WI38 (cell line): ENCODE data around the gene HBG2.

Source experiments
- H3K4me3 ChIP-seq: 2 replicates; pipeline ENCODE4 v1.5.1; 2011; ENCODE audit warnings: low read depth, mild to moderate bottlenecking, control low read depth, low read length
- CTCF ChIP-seq: IDR thresholded peaks from 2 replicates; pipeline ENCODE4 v1.5.1; 2012; ENCODE audit warnings: low read depth, mild to moderate bottlenecking, control low read depth, low read length

Gene HBG2

DNA sequence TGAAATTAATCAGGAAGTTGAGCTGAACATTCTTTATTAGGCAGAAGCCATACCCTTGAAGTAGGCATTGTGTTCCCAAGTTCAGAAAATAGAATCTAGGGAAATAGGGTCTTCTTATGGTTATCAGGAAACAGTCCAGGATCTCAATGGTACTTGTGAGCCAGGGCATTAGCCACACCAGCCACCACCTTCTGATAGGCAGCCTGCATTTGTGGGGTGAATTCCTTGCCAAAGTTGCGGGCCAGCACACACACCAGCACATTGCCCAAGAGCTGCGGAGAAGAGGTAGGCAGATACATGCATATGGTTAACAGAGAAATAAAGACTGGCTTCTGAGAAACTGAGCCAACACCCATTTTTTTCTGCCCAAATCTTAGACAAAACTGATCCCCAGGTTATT is 21.8 kb downstream of the HBG2 start:
- TF ChIP-seq CTCF: no peak
- H3K4me3 ChIP-seq: no peak overlapping the region

- no peak for TF ChIP-seq CTCF
- H3K4me3 ChIP-seq: no peak overlapping the region
Observed at GRCh38 chr11:5232176-5232575, 22.4 kb downstream of the HBG2 start.

- H3K4me3 ChIP-seq: no peak overlapping the region
- TF ChIP-seq CTCF: no peak
Observed at GRCh38 chr11:5231111-5231510, 23.5 kb downstream of the HBG2 start.

GRCh38 chr11:5230266-5230665 is 24.3 kb downstream of the HBG2 start:
- H3K4me3 ChIP-seq: no peak overlapping the region
- TF ChIP-seq CTCF: no peak

DNA sequence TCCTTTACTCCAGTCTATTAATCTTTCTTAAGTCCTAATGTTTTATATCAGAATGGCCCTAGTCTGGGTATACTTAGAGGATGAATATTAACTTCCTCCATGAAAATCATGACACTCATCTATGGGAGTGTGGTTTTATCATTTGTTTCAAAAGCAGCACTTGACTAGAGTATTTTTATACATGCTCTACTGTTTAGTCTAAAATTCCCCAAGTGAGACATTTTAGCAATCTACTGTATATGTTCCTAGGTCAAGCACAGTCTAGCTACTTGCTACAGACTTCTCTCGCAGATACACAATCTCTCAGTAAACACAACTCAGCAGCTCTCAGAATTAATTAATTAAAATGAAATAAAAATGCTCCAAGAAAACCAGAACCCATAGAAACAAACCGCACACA is 24.8 kb downstream of the HBG2 start:
- no peak overlapping the region for H3K4me3 ChIP-seq
- no peak for TF ChIP-seq CTCF

DNA sequence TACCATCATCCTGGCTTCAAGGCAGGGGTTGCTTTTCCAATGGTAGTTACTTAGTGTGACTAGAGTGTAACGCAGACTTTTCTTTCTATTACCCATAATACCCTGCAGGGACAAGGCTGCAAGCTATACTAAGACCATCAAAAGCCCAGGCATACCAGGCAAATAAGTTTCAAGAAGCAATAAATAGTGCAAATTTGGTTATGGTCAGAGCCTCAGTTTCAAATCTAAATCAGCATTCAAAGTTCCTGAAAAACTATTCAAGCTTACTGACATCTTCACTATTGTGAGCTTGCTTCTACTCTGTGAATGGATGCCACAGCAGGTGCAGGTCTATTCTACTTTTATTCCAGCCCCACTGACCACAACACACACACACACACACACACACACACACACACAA is 25.2 kb downstream of the HBG2 start:
- no peak for TF ChIP-seq CTCF

GRCh38 chr11:5228124-5228523 is 26.5 kb downstream of the HBG2 start:
- H3K4me3 ChIP-seq: no peak overlapping the region
- TF ChIP-seq CTCF: no peak

More for the DNA sequence above, 25.2 kb downstream of the HBG2 start:
- no peak overlapping the region for H3K4me3 ChIP-seq
